GM12872 (cell line): ENCODE data around the gene CFAP61.

ENCODE experiments used
- TF ChIP-seq, protein P1 (sequence below): IDR thresholded peaks from 3 replicates; pipeline ENCODE4 v1.5.1; 2011; ENCODE audit warnings: low read depth, mild to moderate bottlenecking, low read length, moderate library complexity; ENCODE audit not compliant: insufficient read depth

Gene CFAP61

DNA sequence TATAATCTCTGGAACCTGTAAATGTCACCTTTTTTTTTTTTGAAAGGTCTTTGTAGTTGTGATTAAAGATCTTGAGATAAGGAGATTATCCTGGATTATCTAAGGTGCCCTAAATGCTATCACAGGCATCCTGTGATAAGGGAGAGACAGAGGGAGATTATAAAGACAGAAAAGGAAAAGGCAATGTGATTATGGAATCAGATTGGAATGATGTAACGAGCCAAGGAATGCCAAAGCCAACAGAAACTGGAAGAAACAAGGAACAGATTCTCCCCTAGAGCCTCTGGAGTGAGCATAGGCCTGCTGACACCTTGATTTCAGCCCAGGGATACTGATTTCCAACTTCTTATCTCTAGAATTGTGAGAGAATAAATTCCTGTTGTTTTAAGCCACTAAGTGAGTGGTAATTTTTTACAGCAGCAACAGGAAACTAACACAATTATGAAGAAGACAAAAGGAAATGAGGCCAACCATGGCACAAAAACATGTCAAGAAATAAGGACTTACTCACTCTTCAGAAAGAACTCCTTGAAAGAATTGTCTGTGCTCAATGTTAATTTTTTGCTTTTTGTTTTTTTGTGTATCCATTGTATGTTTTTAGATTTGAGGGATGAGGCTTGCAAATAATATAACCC is 82.7 kb downstream of the CFAP61 start:
- TF ChIP-seq, protein P1, sequence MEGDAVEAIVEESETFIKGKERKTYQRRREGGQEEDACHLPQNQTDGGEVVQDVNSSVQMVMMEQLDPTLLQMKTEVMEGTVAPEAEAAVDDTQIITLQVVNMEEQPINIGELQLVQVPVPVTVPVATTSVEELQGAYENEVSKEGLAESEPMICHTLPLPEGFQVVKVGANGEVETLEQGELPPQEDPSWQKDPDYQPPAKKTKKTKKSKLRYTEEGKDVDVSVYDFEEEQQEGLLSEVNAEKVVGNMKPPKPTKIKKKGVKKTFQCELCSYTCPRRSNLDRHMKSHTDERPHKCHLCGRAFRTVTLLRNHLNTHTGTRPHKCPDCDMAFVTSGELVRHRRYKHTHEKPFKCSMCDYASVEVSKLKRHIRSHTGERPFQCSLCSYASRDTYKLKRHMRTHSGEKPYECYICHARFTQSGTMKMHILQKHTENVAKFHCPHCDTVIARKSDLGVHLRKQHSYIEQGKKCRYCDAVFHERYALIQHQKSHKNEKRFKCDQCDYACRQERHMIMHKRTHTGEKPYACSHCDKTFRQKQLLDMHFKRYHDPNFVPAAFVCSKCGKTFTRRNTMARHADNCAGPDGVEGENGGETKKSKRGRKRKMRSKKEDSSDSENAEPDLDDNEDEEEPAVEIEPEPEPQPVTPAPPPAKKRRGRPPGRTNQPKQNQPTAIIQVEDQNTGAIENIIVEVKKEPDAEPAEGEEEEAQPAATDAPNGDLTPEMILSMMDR, result no peak

DNA sequence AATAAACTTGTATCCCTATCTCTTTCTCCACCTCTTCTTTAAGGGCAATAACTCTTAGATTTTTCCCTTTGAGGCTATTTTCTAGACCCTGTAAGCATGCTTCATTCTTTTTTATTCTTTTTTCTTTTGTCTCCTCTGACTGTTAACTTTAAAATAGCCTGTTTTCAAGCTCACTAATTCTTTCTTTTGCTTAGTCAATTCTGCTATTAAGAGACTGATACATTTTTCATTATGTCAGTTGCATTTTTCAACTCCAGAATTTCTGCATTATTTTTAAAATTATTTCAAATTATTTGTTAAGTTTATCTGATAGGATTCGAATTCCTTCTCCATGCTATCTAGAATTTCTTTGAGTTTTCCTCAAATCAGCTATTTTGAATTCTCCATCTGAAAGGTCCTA is 84.0 kb downstream of the CFAP61 start:
- TF ChIP-seq, protein P1, result no peak

DNA sequence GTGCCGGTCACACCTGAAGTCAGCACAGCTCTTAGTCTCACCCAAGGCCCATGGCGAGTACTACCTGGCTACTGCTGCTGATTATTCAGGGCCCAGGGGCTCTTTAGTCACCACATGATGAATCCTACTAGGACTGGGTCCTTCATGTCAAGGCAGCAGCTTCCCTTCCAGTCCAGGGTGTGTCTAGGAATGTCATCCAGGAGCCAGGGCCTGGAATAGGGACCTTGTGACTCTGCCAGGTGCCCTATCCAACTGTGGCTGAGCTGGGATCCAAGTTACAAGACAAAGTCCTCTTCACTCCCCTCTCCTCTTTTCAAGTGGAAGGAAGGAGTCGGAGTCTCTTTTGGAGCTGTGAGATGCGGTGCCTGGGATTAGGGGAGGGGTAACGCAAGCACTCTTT is 85.5 kb downstream of the CFAP61 start:
- TF ChIP-seq, protein P1, result no peak

DNA sequence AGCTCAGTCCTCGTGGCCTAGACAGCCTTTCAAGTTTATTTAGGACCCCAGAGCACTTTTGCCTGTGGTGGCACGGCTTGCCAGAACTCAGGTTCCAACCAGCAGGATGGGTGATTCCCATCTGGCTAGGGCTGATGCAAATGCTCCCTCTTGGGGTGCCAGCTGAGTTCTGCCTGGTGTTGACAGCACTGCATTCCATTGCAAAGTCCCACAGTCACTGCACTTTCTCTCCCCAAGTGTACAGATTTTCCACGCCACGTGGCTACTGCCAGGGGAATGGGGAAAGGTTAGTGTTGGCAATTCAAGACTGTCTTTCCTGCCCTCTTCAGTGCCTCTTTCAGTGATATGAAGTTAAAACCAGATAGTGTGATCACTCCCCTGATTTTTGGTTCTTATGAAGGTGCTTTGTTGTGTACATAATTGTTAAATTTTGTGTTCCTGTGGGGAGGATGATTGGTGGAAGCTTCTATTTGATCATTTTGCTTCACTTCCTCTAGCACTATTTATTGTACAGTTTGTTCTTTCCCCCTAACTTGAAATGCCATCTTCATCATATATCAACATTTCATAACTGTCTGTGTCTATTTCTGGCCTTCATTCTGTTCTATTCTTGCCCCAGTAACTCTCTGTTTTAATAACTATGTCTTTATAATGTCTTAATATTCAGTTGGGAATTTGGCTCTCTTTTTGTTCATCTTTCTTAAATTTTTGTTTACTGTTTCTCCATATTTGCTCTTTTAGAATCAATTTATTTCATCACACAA is 86.2 kb downstream of the CFAP61 start:
- TF ChIP-seq, protein P1, result no peak

DNA sequence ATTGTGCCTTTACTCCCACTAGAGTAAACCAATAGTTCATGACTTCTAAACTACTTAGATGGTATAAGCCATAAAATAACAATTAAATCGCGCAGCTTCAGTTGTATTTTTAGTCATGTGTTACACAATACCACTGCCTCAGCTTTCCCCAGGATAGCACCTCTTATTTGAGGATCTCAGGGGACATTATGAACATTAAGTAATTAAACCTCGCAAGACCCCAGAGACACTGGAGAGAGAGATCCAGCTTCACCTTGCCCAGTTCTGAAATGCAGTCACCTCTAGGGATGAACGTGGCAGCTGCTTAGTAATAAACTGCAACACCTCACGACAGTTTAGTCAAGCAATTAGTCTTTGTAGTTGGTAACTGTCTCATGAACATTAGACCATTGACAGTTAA is 87.1 kb downstream of the CFAP61 start:
- TF ChIP-seq, protein P1, result no peak

DNA sequence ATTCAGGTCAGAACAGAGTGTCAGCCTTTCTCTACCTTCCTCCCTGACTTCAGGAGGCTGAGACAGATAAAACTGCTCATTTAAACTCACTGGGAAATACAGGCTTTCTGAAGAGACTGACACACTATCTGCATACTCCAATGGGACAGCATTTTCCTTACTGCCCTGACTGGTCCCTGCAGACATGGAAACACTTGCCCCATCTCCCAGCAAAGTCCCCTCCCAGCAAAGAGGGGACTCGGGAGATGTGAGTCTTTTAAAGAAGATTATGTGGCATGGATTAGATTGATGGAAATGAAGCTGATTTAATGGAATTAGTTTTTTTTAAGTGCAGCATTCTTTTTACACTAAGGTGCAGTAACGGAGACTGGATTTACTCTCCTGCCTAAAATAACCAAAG is 90.8 kb downstream of the CFAP61 start:
- TF ChIP-seq, protein P1, result no peak

DNA sequence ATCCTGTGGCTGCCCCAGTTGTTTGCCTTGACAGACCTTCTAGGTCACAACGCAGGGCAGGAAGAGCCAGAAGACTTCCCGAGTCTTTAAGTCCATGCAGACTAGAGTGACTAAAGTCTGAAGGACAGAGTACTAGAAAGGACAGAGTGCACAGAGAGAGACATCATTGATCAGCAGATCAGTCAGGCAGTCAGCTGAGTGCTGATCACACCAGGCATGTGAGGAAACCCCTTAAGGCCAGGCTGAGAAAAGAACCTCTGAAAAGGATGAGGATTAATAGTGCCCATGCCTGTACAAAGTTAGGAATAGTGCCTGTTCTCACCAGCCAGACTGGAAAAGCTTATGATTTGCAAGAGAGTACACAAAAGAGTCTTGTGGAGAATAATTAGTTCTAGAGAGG is 91.3 kb downstream of the CFAP61 start:
- TF ChIP-seq, protein P1, result no peak
